ENCODE measurements around the gene C16orf82. TPM values are rescaled to one million over a fixed set of nuclear protein-coding genes. Genes with fewer than 3 reads are reported as not detected.
A peak's percentile ranks its signal among the peaks of the same experiment; 100 is the strongest.

The C16orf82 gene
- total and polyA plus RNA-seq, 8 donors = not detected

- peak in 1 of 2 donors; percentile 13 for DNase-seq
- Histone ChIP-seq H3K36me3 (no peaks in the 10 kb centered on the region), H3K4me1 (peaks cover 5 to 16% (median 14%) of the 10 kb centered on the region in 4 donors), H3K9me3 (no peaks in the 10 kb centered on the region), H3K27me3 (peaks cover 0 to 5% (median 0%) of the 10 kb centered on the region in 3 donors), H3K4me3 (no peak overlapping the region), H3K27ac (no peak overlapping the region)
- TF ChIP-seq POLR2AphosphoS5 (IDR thresholded peaks at IDR 0.05) = no peak
- no peak for TF ChIP-seq POLR2A (IDR thresholded peaks at IDR 0.05)
- TF ChIP-seq CTCF (IDR thresholded peaks at IDR 0.05) = no peak
- no peak for TF ChIP-seq EP300 (IDR thresholded peaks at IDR 0.05)
- intact Hi-C loops (cut with DNase I; ENCODE audit: low total_unique reads) = no loop called here
- WGBS, 5 donors = 31 to 53% (median 49%) methylated on average over 7 to 8 of the region's 8 CpGs
Observed at GRCh38 chr16:27113341-27113841, 46.7 kb downstream of the C16orf82 start.

GRCh38 chr16:27114006-27114405, 47.3 kb downstream of the C16orf82 start:
- H3K9me3 ChIP-seq = no peaks in the 10 kb centered on the region
- H3K27me3 ChIP-seq = peaks cover 0 to 1% (median 0%) of the 10 kb centered on the region in 3 donors
- no peak for TF ChIP-seq POLR2AphosphoS5 (IDR thresholded peaks at IDR 0.05)
- TF ChIP-seq CTCF (IDR thresholded peaks at IDR 0.05) = no peak
- TF ChIP-seq POLR2A (IDR thresholded peaks at IDR 0.05) = no peak
- H3K4me1 ChIP-seq = peaks cover 5 to 15% (median 13%) of the 10 kb centered on the region in 4 donors
- no peaks in the 10 kb centered on the region for H3K36me3 ChIP-seq
- WGBS, 5 donors = 65 to 79% (median 67%) methylated on average over 2 of the region's 2 CpGs
- no peak for DNase-seq
- H3K4me3 ChIP-seq = no peak overlapping the region
- intact Hi-C loops (cut with DNase I; ENCODE audit: low total_unique reads) = no loop called here
- H3K27ac ChIP-seq = no peak overlapping the region

GRCh38 chr16:27118526-27118925, 51.8 kb downstream of the C16orf82 start:
- H3K4me3 ChIP-seq = no peak overlapping the region
- no peak for DNase-seq
- no peaks in the 10 kb centered on the region for H3K4me1 ChIP-seq
- intact Hi-C loops (cut with DNase I; ENCODE audit: low total_unique reads) = no loop called here
- TF ChIP-seq CTCF (IDR thresholded peaks at IDR 0.05) (no peak), EP300 (IDR thresholded peaks at IDR 0.05) (no peak), POLR2A (IDR thresholded peaks at IDR 0.05) (no peak), POLR2AphosphoS5 (IDR thresholded peaks at IDR 0.05) (no peak)
- peaks cover 0 to 19% (median 11%) of the 10 kb centered on the region in 4 donors for H3K9me3 ChIP-seq
- no peaks in the 10 kb centered on the region for H3K27me3 ChIP-seq
- no peaks in the 10 kb centered on the region for H3K36me3 ChIP-seq
- H3K27ac ChIP-seq = no peak overlapping the region
- whole genome bisulfite sequencing, 5 donors = 61 to 77% (median 73%) methylated on average over 5 of the region's 5 CpGs

Other genes with a start within 250 kb of the C16orf82 start
- 10 to 100 TPM in 1 of 5 donors, 1 to 10 TPM in 4; 1.4 to 58.3 (median 3.1) TPM for gene KDM8, start 136.6 kb downstream of the C16orf82 start, total RNA-seq
- 1 to 10 TPM; 2.7 to 3.5 (median 2.7) TPM for gene KDM8, start 136.6 kb downstream of the C16orf82 start, polyA plus RNA-seq
- gene NSMCE1, start 201.8 kb downstream of the C16orf82 start, total RNA-seq = 100 to 1,000 TPM in 1 of 5 donors, 10 to 100 TPM in 3, 1 to 10 TPM in 1; 9.3 to 120 (median 24.1) TPM
- 10 to 100 TPM; 53.5 to 67.0 (median 66.0) TPM for gene NSMCE1, start 201.8 kb downstream of the C16orf82 start, polyA plus RNA-seq
- 100 to 1,000 TPM in 2 of 5 donors, 10 to 100 TPM in 3; 23.9 to 120 (median 55.2) TPM for gene IL4R, start 247.0 kb downstream of the C16orf82 start, total RNA-seq
- 10 to 100 TPM; 17.4 to 55.8 (median 18.9) TPM for gene IL4R, start 247.0 kb downstream of the C16orf82 start, polyA plus RNA-seq

Data from stomach (tissue), 9 donors.